GM21576 (cell line): ENCODE results near the gene SF3B2.
"Not testable (repeated sequence)": the region's sequence is repeated elsewhere in the genome, so short reads cannot be mapped to it uniquely, and the experiment has no call there.

ENCODE experiments used
- ATAC-seq: cut with Tn5 transposase; IDR thresholded peaks from one replicate; pipeline ENCODE4 v1.9.1; 2021; ENCODE audit warnings: mild to moderate bottlenecking, moderate library complexity; ENCODE audit not compliant: unreplicated experiment

The SF3B2 gene

GRCh38 chr11:66072518-66072917, 20.4 kb downstream of the SF3B2 start:
- ATAC-seq, result no peak

DNA sequence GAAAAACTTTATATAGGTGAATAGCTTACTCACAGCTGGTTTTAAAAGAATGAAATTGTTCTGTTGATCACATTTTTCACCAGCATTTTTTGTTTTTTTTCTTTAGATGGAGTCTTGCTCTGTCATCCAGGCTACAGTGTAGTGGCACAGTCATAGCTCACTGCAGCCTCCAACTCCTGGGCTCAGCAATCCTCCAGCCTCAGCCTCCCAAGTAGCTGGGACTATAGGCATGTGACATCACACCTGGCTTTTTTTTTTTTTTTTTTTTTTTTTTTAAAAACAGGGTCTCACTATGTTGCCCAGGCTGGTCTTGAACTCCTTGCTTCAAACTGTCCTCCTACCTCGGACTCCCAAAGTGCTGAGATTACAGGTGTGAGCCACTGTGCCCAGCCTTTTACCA, 21.5 kb downstream of the SF3B2 start:
- ATAC-seq, result no peak

GRCh38 chr11:66075273-66075672, 23.1 kb downstream of the SF3B2 start:
- ATAC-seq, result no peak

DNA sequence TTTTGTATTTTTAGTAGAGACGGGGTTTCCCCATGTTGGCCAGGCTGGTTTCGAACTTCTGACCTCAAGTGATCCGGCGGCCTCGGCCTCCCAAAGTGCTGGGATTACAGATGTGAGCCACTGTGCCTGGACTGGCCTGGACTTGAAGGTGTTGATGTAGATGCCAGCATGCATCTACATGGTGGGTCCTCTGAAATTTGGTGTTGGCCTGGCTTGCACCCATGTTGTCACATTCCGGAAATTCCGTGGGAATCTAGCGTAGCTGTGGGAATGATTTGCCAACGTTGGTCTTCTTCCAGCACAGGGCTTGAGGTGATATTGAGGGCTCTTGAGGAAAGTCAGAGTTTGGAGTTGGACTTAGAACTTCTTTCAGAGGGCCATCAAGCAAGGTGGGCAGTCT, 24.4 kb downstream of the SF3B2 start:
- no peak for ATAC-seq

GRCh38 chr11:66077927-66078326, 25.8 kb downstream of the SF3B2 start:
- ATAC-seq, result no peak

- ATAC-seq, result not testable (repeated sequence)
Measured at GRCh38 chr11:66078949-66079348, 26.8 kb downstream of the SF3B2 start.

DNA sequence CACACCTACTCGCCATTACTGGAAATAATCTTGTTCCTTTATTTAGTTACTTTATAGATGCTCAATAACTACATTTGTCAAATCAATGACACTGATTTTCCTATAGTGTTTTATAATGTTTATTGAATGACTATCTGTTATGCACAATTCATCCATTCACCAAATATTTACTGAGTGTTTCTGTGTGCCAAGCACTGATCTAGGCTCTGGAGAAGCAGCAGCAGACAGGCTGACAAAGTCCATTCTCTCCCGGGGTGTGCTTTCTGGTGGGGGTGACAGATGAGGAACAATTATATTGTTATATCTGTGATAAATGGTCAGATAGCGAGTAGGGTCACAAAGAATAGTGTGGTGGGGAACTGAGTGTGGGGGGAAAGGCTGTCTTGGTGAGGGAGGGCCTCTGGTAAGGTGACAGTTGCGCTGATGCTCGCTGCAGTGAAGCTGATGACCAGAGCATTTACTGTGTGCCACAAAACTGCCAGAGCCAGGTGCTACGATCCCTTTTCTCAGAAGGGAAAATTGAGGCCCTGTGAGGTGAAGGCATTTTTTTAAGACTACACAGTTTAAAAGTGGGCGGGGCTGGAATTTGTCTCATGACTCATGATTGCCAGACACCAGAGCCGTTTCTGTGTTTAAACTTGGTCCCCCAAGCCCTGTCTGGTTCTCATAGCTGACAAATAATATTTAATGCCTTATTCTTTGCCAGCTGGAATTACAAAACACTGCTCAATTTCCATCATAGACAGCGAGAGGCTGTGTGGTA, 28.1 kb downstream of the SF3B2 start:
- no peak for ATAC-seq

GRCh38 chr11:66081505-66081904, 29.3 kb downstream of the SF3B2 start:
- ATAC-seq, result peak; percentile 66

- no peak for ATAC-seq
Measured at GRCh38 chr11:66082946-66083698, 31.0 kb downstream of the SF3B2 start.

DNA sequence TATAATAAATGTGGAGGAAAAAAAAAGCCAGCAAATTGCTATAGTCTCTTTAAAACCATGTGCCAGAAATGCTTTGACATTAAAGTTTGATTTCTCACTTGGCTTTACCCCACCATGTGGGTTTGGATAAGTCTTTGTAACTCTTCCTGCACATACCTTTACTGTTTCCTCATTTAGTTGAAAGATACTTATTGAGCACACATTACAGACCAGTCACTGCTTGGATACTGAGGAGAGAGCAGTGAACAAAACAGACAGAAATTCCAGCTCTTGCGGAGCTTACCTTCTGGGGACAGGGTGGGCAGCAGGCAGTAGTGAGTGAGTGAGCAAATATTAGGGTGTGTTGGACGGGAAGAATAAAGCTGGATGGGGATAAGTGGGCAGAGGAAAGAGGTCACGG, 31.6 kb downstream of the SF3B2 start:
- no peak for ATAC-seq

GRCh38 chr11:66084821-66085475, 32.8 kb downstream of the SF3B2 start:
- ATAC-seq, result no peak

DNA sequence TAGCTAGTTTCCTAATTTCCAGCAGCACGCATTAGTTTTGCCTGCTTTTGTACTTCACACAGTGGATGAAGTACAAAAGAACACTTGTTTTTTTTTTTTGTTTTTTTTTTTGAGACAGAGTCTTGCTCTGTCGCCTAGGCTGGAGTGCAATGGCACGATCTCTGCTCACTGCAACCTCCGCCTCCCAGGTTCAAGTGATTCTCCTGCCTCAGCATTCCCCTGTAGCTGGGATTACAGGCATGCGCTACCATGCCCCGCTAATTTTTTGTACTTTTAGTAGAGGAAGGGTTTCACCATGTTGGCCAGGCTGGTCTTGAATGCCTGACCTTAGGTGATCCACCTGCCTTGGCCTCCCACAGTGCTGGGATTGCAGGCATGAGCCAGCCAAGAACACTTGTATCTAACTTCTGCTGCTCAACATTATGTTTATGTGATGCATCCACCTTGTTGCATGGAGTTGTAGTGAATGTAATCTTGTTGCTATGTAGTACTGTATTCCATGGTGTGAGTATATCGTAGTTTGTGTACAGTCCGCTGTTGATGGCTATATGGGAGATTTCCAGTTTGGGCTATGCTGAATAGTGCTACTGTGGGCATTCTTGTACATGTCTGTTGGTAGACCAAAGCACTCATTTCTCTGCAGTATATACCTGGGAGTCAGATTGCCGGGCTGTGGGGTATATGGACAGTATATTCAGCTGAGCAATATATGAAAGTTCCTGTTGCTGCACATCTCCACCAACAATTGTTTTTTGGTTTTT, 35.2 kb downstream of the SF3B2 start:
- no peak for ATAC-seq

DNA sequence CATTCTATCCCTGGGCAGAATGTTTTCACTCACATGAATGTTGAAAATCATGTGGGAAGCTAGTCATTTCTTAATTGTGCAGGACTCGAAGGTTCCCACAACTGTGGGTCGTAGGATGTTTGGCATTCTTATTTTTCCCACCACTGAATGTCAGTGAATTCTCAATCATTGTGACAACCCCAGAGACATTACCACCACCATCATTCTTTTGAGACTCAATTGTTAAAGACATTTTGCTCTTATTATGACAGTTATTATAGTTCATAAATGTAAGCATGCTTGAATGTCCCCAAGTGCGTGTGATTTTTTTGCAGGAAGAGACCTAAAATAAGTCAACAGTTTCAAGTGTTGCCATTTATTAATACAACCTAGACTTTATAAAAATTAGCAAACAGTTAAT, 36.9 kb downstream of the SF3B2 start:
- no peak for ATAC-seq

DNA sequence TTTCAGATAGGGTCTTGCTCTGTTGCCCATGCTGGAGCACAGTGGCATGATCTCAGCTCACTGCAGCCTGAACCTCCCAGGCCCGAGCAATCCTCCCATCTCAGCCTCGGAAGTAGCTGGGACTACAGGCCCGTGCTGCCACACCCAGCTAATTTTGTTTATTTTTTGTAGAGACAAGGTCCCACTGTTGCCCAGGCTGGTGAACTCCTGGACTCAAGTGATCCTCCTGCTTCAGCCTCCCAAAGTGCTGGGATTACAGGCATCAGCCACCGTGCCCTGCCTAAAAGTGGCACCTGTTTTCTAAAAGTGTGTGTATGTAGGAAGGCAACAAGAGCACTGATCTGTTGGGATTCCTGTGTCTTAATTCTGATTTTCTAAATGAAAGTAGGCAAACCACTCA, 38.1 kb downstream of the SF3B2 start:
- no peak for ATAC-seq

DNA sequence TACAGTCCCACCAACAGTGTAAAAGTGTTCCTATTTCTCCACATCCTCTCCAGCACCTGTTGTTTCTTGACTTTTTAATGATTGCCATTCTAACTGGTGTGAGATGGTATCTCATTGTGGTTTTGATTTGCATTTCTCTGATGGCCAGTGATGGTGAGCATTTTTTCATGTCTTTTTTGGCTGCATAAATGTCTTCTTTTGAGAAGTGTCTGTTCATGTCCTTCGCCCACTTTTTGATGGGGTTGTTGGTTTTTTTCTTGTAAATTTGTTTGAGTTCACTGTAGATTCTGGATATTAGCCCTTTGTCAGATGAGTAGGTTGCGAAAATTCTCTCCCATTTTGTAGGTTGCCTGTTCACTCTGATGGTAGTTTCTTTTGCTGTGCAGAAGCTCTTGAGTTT, 40.0 kb downstream of the SF3B2 start:
- not testable (repeated sequence) for ATAC-seq

GRCh38 chr11:66099746-66100145, 47.6 kb downstream of the SF3B2 start:
- not testable (repeated sequence) for ATAC-seq

- peak; percentile 80 for ATAC-seq
Measured at GRCh38 chr11:66100272-66101065, 48.3 kb downstream of the SF3B2 start.

DNA sequence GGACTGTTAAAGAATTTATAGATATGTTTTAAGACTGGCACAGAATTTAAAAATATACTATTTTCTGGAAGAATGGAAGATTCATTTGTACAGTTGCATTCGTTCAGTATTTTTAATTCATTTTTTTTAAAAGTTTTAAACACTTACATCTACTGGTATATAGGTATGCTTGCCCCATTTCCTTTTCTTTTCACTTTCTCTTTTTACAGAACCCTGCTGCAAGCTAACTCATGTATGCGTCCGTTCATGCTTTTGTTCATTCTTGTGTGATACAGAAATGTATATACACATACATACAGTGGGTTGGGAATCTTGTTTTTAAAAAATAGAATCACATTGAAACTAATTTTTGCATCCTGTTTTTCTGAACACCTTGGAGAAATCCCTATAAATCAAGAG, 48.9 kb downstream of the SF3B2 start:
- no peak for ATAC-seq

GRCh38 chr11:66104057-66104638, 52.0 kb downstream of the SF3B2 start:
- ATAC-seq, result no peak
